ENCODE results near the gene GID4. TPM values are rescaled to one million over a fixed set of nuclear protein-coding genes. Genes with fewer than 3 reads are reported as not detected.

GID4 gene
- total and polyA plus RNA-seq, 2 of the 13 experiments (the other 11 are each of a cell fraction or from before 2014, with no cell fraction given): 4.3 to 6.1 TPM

- no peak for TF ChIP-seq GMEB1 (CRISPR knock-in tag; IDR thresholded peaks at IDR 0.05; ENCODE audit: borderline replicate concordance)
- TF ChIP-seq NCOR1 (IDR thresholded peaks at IDR 0.05; ENCODE audit: borderline replicate concordance, low read length): peak; percentile 54; the same call in 1 of the 2 replicates
These were observed 39.2 kb upstream of the GID4 start (continued) for GRCh38 chr17:18000030-18000408.

- H4K20me1 ChIP-seq (ENCODE audit: insufficient read depth, low read length): no peaks in the 10 kb centered on the region
- in situ Hi-C loops (cut with HindIII; ENCODE audit: extremely low pct_ligation_motif_present, low pct_unique_long_range_greater_than_20kb) (loop anchor here (25.0 kb wide), 1 partner anchor 110 kb away; the partner anchor contains the start of gene MYO15A), intact Hi-C loops (cut with micrococcal nuclease; ENCODE audit: unreplicated experiment) (no loop called here)
- ChIA-PET CTCF (ENCODE audit: low intra/inter-chr PET ratio, low total read pairs) (no interaction called here), POLR2A (no interaction called here)
- no peak overlapping the region for H3K4me2 ChIP-seq (ENCODE audit: low read depth, low read length)
- H2AFZ ChIP-seq (ENCODE audit: low read length): no peak overlapping the region
- H3K9ac ChIP-seq (ENCODE audit: insufficient read depth, low read depth, low read length): no peak overlapping the region
- H3K4me1 ChIP-seq (ENCODE audit: insufficient read depth, low read length): peaks cover 23% of the 10 kb centered on the region
- no peaks in the 10 kb centered on the region; a peak in 1 of 5 replicates for H3K36me3 ChIP-seq (replicated peaks in 1 of 2; ENCODE audit: control insufficient read depth in 1 of 2, insufficient read depth in 2 of 2, low read length in 2 of 2)
- no peak overlapping the region for H3K27ac ChIP-seq (ENCODE audit: extremely low read length, insufficient read depth, low read length)
- 64% methylated on average over 2 of the region's 2 CpGs for WGBS (ENCODE audit: low lambda C conversion rate)
- H3K27me3 ChIP-seq (ENCODE audit: control insufficient read depth in 1 of 2, insufficient read depth in 2 of 2, low read length in 2 of 2): 0 out of 5 replicates have a peak, but pooled peaks cover 0 to 9% of the 10 kb centered on the region in 2 experiments
- FAIRE-seq: no peak
- DNase-seq (ENCODE audit: low spot score): no peak
- H3K9me3 ChIP-seq (ENCODE audit: low read length): no peaks in the 10 kb centered on the region
- no peak overlapping the region for H3K4me3 ChIP-seq (replicated peaks in 1 of 3; ENCODE audit: insufficient read depth in 1 of 3, low read depth in 2 of 3, low read length in 3 of 3)
- no peaks in the 10 kb centered on the region for H3K79me2 ChIP-seq (ENCODE audit: insufficient read depth, low read length)
- no TSS peak for BruUV-seq (replicated peaks)
- no peak for ATAC-seq
- no peak for TF ChIP-seq ZNF10 (CRISPR knock-in tag; IDR thresholded peaks at IDR 0.05; ENCODE audit: borderline replicate concordance, low read depth)
- TF ChIP-seq ZBTB7A (CRISPR knock-in tag; IDR thresholded peaks at IDR 0.05): no peak
- TF ChIP-seq PAF1 (CRISPR knock-in tag; IDR thresholded peaks at IDR 0.05): no peak
- TF ChIP-seq, protein P1, sequence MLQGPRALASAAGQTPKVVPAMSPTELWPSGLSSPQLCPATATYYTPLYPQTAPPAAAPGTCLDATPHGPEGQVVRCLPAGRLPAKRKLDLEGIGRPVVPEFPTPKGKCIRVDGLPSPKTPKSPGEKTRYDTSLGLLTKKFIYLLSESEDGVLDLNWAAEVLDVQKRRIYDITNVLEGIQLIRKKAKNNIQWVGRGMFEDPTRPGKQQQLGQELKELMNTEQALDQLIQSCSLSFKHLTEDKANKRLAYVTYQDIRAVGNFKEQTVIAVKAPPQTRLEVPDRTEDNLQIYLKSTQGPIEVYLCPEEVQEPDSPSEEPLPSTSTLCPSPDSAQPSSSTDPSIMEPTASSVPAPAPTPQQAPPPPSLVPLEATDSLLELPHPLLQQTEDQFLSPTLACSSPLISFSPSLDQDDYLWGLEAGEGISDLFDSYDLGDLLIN (CRISPR knock-in tag; IDR thresholded peaks at IDR 0.05; ENCODE audit: borderline replicate concordance): no peak
- TF ChIP-seq, protein P2, sequence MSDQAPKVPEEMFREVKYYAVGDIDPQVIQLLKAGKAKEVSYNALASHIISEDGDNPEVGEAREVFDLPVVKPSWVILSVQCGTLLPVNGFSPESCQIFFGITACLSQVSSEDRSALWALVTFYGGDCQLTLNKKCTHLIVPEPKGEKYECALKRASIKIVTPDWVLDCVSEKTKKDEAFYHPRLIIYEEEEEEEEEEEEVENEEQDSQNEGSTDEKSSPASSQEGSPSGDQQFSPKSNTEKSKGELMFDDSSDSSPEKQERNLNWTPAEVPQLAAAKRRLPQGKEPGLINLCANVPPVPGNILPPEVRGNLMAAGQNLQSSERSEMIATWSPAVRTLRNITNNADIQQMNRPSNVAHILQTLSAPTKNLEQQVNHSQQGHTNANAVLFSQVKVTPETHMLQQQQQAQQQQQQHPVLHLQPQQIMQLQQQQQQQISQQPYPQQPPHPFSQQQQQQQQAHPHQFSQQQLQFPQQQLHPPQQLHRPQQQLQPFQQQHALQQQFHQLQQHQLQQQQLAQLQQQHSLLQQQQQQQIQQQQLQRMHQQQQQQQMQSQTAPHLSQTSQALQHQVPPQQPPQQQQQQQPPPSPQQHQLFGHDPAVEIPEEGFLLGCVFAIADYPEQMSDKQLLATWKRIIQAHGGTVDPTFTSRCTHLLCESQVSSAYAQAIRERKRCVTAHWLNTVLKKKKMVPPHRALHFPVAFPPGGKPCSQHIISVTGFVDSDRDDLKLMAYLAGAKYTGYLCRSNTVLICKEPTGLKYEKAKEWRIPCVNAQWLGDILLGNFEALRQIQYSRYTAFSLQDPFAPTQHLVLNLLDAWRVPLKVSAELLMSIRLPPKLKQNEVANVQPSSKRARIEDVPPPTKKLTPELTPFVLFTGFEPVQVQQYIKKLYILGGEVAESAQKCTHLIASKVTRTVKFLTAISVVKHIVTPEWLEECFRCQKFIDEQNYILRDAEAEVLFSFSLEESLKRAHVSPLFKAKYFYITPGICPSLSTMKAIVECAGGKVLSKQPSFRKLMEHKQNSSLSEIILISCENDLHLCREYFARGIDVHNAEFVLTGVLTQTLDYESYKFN (CRISPR knock-in tag; conservative IDR thresholded peaks at IDR 0.05): no peak
- TF ChIP-seq PHF5A (CRISPR knock-in tag; IDR thresholded peaks at IDR 0.05; ENCODE audit: low read depth, unreplicated experiment): no peak
- no peak for TF ChIP-seq POGK (CRISPR knock-in tag; conservative IDR thresholded peaks at IDR 0.05)
- no peak for TF ChIP-seq GATAD1 (CRISPR knock-in tag; IDR thresholded peaks at IDR 0.05)
- no peak for TF ChIP-seq ATM (IDR thresholded peaks at IDR 0.05; ENCODE audit: borderline replicate concordance)
- TF ChIP-seq, protein P3, sequence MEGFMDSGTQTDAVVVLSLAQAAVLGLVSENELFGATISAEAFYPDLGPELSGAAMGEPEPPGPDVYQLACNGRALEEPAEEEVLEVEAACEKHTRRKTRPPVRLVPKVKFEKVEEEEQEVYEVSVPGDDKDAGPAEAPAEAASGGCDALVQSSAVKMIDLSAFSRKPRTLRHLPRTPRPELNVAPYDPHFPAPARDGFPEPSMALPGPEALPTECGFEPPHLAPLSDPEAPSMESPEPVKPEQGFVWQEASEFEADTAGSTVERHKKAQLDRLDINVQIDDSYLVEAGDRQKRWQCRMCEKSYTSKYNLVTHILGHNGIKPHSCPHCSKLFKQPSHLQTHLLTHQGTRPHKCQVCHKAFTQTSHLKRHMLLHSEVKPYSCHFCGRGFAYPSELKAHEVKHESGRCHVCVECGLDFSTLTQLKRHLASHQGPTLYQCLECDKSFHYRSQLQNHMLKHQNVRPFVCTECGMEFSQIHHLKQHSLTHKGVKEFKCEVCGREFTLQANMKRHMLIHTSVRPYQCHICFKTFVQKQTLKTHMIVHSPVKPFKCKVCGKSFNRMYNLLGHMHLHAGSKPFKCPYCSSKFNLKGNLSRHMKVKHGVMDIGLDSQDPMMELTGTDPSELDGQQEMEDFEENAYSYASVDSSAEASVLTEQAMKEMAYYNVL (CRISPR knock-in tag; IDR thresholded peaks at IDR 0.05; ENCODE audit: borderline replicate concordance): no peak
These were observed 37.0 kb upstream of the GID4 start for GRCh38 chr17:18002171-18002570.

All from HepG2 (cell line).